ENCODE results near the gene RNF212B. TPM values are rescaled to one million over a fixed set of nuclear protein-coding genes. Genes with fewer than 3 reads are reported as not detected.

The RNF212B gene
- total RNA-seq, 2 donors from 2014 or later, result 21.1 TPM; not detected in 1

DNA sequence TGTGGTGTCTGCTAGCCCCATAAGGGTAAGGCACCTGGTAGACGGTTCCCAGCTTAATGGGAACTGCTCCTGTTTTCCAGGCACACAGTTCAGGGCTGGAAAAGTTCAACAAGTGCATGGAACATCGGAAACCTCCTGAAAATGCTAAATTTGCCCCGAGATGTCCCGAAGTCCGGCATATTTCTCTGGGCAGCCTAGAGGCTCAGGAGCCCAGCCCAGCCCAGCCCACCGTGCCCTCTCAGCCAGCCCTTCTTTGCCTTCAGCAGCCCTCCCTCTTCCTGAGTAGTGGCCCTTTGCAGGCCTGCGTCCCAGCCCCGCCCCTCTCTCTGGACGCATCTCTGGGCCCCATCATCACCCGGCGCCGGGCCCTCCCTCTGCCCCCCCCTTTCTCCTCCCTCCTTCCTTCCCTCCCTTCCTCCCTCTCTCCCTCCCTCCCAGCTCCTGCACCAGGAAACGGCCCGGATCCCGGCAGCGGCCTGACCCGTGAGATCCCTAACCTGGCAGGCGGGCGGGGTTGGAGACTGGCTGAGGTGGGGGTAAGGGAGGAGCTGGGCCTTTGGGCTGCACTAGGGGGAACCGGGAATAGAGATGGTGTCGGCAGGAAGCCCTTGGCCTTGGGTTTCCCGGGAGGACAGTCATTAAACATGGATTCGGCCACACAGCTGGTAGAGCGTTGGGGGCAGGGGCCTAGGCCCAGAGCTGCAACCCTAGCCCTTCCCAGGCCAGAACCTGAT lies 68.8 kb downstream of the RNF212B start, which contains the start of gene BCL2L2:
BCL2L2 (plus strand) TSS at position 422 of the 734 bp plus-strand sequence. CDS start 935 bp downstream, outside the sequence.
- under 1% methylated on average over 24 of the region's 24 CpGs for WGBS
- TF ChIP-seq, protein P1, sequence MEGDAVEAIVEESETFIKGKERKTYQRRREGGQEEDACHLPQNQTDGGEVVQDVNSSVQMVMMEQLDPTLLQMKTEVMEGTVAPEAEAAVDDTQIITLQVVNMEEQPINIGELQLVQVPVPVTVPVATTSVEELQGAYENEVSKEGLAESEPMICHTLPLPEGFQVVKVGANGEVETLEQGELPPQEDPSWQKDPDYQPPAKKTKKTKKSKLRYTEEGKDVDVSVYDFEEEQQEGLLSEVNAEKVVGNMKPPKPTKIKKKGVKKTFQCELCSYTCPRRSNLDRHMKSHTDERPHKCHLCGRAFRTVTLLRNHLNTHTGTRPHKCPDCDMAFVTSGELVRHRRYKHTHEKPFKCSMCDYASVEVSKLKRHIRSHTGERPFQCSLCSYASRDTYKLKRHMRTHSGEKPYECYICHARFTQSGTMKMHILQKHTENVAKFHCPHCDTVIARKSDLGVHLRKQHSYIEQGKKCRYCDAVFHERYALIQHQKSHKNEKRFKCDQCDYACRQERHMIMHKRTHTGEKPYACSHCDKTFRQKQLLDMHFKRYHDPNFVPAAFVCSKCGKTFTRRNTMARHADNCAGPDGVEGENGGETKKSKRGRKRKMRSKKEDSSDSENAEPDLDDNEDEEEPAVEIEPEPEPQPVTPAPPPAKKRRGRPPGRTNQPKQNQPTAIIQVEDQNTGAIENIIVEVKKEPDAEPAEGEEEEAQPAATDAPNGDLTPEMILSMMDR (IDR thresholded peaks at IDR 0.05), result peak in 2 of 4 experiments; percentile 9 to 17
- TF ChIP-seq POLR2AphosphoS5 (IDR thresholded peaks at IDR 0.05) (peak; percentile 73), POLR2A (IDR thresholded peaks at IDR 0.05) (peak; percentile 67)
- peak; percentile 90 for DNase-seq (ENCODE audit: low spot score)
- Histone ChIP-seq H3K27ac (peak within 1 kb of the TSS; percentile 85 to 87), H3K4me3 (peak within 1 kb of the TSS; percentile 52 to 62), H3K36me3 (no peaks in the 10 kb centered on the region), H3K9me3 (no peaks in the 10 kb centered on the region), H3K4me1 (replicated peaks) (peaks cover 12% of the 10 kb centered on the region), H3K27me3 (replicated peaks; ENCODE audit: insufficient read depth) (no peaks in the 10 kb centered on the region)
- intact Hi-C loops (cut with DNase I), result loop anchor here (2.0 to 10.0 kb wide), 2 partner anchors 14 to 182 kb away; partner anchors contain the start of gene PABPN1

DNA sequence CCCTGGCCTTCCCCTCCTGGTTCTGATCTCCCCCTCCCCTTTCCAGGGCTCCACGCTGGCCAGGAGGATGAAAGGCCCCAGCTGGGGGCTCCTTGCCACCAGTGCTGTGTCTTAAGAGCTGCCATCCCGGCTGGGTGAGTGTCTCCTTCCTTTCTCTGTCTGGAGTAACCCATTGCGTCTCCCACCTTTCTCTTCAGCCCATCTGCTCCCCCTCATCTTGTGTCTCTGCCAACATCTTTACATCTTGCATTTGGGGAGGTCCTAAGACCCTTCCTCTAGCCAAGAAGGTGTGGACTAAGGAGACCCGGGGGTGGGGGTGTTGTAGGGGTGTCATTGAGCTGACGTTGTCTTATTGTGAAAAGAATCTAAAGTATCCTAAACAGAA lies 69.4 kb downstream of the RNF212B start:
- TF ChIP-seq, protein P1 (IDR thresholded peaks at IDR 0.05), result no peak
- no peak for TF ChIP-seq POLR2AphosphoS5 (IDR thresholded peaks at IDR 0.05)
- TF ChIP-seq POLR2A (IDR thresholded peaks at IDR 0.05), result no peak
- intact Hi-C loops (cut with DNase I), result loop anchor here (2.0 to 10.0 kb wide), 2 partner anchors 14 to 182 kb away; partner anchors contain the start of gene PABPN1
- Histone ChIP-seq H3K4me3 (peak overlapping the region; percentile 52 to 62), H3K9me3 (no peaks in the 10 kb centered on the region), H3K36me3 (no peaks in the 10 kb centered on the region), H3K4me1 (replicated peaks) (peaks cover 12% of the 10 kb centered on the region), H3K27me3 (replicated peaks; ENCODE audit: insufficient read depth) (no peaks in the 10 kb centered on the region), H3K27ac (peak overlapping the region; percentile 85 to 87)
- WGBS, result 8% methylated on average over 5 of the region's 5 CpGs
- no peak for DNase-seq (ENCODE audit: low spot score)

DNA sequence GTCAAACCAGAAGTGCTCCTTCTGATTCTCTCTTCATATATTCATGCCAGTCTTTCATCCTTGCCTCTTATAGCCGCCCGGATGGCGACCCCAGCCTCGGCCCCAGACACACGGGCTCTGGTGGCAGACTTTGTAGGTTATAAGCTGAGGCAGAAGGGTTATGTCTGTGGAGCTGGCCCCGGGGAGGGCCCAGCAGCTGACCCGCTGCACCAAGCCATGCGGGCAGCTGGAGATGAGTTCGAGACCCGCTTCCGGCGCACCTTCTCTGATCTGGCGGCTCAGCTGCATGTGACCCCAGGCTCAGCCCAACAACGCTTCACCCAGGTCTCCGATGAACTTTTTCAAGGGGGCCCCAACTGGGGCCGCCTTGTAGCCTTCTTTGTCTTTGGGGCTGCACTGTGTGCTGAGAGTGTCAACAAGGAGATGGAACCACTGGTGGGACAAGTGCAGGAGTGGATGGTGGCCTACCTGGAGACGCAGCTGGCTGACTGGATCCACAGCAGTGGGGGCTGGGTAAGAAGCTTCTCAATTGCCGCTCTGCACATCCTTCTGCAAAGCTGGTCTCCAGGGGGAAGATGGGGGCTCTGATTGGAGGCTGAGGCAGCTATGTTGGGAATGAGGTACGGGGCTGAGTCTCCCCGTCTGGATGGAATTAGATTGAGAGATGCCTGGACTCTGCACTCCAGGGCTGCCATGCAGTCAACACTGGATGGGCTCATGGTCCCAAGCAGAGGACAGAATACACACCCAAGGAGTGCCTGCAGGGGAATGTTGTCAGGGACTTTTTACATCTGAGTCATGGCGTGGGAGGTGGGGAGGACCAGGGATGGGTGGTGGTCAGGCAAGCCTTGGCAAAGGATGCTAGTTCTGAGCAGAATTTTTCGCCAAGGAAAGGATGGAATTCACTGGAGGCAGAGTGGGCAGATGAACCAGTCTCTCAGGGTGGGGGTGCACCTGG lies 70.2 kb downstream of the RNF212B start:
- peak overlapping the region; percentile 52 to 62 for H3K4me3 ChIP-seq
- no peaks in the 10 kb centered on the region for H3K9me3 ChIP-seq
- intact Hi-C loops (cut with DNase I), result loop anchor here (2.0 to 10.0 kb wide), 2 partner anchors 13 to 183 kb away; partner anchors contain the start of gene PABPN1
- TF ChIP-seq POLR2AphosphoS5 (IDR thresholded peaks at IDR 0.05) (no peak), POLR2A (IDR thresholded peaks at IDR 0.05) (no peak)
- TF ChIP-seq, protein P1 (IDR thresholded peaks at IDR 0.05), result no peak
- DNase-seq (ENCODE audit: low spot score), result no peak
- H3K36me3 ChIP-seq, result no peaks in the 10 kb centered on the region
- H3K27ac ChIP-seq, result peak overlapping the region; percentile 85 to 87
- H3K4me1 ChIP-seq (replicated peaks), result peaks cover 12% of the 10 kb centered on the region
- WGBS, result 80% methylated on average over 22 of the region's 22 CpGs
- H3K27me3 ChIP-seq (replicated peaks; ENCODE audit: insufficient read depth), result no peaks in the 10 kb centered on the region

DNA sequence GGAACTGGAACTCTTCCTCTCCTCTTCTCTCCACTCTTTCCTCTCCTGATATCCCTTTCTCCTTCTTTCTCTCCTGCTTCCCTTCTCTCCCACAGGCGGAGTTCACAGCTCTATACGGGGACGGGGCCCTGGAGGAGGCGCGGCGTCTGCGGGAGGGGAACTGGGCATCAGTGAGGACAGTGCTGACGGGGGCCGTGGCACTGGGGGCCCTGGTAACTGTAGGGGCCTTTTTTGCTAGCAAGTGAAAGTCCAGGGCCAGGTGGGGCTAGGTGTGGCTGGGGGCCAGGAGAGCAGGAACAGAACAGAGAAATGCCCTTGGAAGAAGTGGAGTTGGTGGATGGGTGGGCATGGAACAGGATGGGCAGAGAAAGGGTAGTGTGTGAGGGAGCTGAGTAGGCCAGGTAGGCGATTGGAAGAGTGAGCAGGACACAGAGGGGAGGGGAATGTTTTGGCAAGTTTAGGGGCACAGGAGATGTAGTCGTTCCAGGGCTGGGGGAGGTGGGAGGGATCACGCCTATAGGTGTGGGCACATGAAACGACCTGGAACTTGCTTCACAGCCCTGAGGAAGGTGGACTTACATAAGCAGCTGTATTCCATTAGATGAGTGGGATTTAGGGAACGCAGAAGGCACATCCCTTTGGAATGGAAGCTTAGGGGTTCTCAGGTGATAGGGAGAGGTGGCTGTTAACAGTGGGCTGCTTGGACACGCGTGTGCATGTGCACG lies 71.1 kb downstream of the RNF212B start:
- Histone ChIP-seq H3K27ac (no peak overlapping the region), H3K36me3 (no peaks in the 10 kb centered on the region), H3K4me3 (no peak overlapping the region), H3K27me3 (replicated peaks; ENCODE audit: insufficient read depth) (no peaks in the 10 kb centered on the region), H3K4me1 (replicated peaks) (peaks cover 12% of the 10 kb centered on the region), H3K9me3 (no peaks in the 10 kb centered on the region)
- DNase-seq (ENCODE audit: low spot score), result no peak
- intact Hi-C loops (cut with DNase I), result loop anchor here (10.0 kb wide), 1 partner anchor 184 kb away; no protein-coding TSS in a partner anchor
- WGBS, result 78% methylated on average over 17 of the region's 17 CpGs
- no peak for TF ChIP-seq POLR2A (IDR thresholded peaks at IDR 0.05)
- TF ChIP-seq, protein P1 (IDR thresholded peaks at IDR 0.05), result no peak

All from prostate gland (tissue), 2 donors.